Cerebellar nuclear complex (tissue), 1 donor: ENCODE measurements around the gene MTIF3.
"Not testable (repeated sequence)": the region's sequence is repeated elsewhere in the genome, so short reads cannot be mapped to it uniquely, and the experiment has no call there.

ENCODE experiments used
- DNase-seq, 2 experiments: peaks; one replicate each; lab custom pipeline; 2025; lab: John Stamatoyannopoulos, UW

The MTIF3 gene

DNA sequence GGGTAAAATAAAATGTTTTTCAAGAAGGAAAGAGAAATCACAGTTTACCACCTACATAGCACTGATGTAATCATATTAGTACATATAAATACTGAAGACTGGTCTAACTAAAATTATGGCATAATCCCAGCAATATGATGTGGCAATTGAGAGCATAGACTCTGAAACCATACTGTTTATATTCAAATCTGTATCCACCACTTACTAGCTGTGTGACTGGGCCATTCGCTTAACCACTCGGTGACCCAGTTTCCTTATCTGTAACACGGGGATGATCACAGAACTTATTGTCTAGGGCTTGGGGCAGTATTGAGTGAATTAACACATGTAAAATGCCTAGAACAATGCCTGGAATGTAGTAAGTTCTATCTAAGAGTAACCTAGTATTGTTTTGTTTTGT lies 39.0 kb downstream of the MTIF3 start:
- no peak for DNase-seq

DNA sequence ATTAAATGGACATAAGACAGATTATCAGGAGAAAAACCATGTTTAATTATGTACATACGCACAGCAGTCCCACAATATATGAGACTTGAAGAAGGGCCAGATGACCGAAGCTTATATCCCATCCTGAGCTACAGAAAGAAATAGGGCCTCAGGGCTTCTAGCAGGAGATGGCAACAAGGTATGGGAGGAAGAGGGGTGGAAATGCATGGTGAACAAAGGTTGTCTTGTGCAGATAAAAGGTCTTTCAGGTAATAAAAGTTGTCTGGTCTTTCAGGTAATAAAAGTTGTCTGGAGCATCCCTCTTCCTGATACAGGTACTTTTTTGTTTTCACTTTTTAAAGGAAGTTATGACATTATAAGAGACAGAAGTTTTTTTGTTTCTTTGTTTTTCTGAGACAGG lies 41.4 kb downstream of the MTIF3 start:
- no peak for DNase-seq

DNA sequence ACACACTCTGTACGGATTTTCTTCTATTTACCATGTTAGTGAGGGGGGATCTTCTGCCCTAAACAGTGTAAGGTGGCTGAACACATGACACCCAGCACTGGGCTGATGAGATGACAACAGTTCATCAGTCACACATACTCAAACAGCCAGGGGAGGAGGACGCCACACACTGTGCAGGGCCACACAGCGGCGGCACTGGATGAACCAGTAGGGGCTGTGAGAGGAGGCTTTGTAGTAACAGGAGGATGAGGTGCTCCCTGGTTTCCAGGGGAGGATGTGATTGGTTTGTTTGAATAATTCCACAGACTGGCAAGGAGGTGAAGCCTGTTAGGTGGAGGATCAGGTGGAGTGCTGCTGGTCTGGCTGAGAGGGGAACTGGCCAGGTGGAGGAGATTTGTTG lies 42.3 kb downstream of the MTIF3 start:
- DNase-seq, result no peak

DNA sequence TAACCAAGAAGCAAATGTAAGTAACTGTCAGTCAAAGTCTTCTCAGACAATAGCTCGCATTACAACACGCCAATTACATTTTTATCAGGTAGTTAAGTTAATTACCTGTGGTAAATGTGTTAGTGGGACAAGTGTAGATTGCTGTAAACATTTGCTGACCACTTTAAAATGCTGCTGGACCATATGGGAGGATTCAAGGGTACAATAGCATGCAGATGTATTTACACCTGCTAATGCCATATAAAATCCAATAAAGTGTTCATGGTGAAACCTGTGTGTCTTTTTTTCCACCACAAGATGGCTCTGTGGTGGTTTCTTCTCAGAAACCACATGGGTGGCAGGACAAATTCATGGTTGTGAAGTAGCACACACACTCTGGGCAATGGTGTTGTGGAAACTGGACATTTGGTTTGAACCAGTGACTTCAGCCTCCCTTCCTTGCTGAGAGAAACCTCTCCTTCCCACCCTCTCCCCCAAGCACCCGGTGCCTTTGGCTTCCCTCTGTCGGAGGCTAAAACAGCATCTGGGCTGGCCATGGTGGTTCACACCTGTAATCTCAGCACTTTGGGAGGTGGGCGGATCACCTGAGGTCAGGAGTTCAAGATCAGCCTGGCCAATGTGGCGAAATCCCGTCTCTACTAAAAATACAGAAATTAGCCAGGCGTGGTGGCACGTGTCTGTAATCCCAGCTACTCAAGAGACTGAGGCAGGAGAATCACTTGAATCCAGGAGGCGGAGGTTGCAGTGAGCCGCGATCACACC lies 44.0 kb downstream of the MTIF3 start:
- no peak for DNase-seq

DNA sequence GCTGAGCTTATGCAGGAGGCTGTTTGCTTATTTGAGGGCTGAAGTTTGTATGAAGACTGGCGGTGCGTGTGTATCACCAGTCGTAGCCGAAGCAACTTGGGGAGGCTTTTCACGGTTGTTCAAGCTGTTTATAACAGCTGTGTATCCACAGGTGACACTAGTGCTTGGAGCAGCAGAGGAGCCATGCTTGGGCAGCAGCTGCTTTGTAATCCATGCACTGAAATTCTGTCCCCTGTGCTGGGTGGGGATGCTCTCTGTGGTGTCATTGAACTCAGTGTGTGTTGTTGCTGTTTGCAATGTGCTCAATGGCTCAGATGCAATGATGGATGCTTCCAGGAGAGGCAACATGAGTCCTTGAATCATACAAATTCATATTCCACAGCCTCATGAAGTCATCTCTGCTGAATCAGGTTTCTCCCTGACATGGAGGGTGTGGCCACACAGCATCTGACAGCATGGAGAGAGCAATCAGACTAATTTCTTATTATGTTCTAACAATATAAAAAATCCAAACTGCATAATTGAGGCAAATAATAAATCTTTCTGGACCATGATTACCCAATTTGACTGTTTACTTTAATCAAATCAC lies 44.7 kb downstream of the MTIF3 start:
- DNase-seq, result no peak

DNA sequence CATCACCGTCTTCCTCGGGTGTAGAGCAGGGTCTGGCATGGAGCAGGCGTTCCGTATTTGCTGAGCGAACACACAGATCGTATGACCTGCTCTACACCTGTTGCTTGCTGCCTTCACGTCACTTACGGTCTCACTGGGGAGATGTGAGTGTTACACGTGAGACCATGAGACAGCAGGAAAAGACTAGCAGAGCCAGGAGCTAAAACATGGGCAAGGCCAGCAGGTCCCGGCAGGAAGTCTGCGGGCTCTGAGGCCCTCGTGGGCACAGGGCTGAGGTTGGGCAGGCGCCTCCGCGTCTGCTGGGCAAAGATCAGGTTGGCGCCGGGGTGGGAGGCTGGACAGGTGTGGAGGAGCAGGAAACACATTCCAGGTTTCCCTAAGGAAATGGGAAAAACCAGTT lies 45.7 kb downstream of the MTIF3 start:
- no peak for DNase-seq

DNA sequence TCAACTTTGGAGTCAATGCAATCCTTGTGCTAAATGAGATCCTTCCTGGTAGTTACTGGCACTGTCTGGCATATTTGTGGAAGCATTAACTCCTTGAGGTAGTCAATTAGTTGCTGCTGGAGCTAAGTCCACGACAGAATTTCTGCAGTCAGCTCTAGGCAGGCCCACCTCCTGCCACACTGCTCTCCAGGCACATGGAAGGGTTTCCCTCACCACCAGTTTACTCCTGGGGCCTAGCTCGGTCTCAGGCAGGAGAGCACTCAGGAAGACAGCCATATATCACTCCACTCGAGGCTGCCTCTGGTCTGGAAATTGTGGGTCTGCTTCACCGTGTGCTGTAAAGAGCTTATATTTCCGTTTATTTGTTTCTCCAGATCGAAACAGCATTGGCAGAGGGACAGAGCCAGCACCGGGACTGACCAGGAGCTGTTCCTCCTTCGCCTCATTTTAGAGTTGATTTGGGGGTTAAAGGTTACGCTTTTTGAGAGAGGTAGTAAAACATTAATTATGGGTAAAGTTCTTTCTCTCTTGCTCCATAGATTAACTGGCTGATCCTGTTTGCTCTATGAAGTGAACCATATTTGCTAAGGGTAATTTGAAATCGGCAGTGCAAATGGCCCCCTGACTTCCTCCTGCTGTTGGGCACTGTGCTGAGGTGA lies 46.5 kb downstream of the MTIF3 start:
- no peak for DNase-seq

DNA sequence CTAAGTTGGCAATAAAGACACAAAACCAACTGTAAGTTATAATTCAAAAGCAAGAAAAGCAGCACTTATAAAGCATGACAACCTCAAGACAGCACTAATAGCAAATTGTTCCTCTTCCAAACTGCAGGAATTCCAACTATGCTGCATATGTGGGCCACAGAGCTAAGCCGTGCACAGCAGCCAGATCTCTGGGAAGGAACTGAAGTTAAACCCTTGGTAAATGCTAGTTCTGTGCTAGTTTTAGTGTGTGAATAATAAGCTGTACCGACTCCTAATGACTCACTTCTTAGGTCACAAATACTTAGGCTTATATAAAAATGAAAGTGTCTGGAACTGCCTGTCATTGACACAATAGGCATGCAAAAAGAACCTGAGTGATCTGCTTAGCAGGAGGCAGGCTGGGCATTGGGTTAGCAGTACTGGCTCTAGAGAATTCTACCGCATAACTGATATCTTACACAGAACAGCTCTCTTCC lies 47.1 kb downstream of the MTIF3 start:
- DNase-seq, result no peak

DNA sequence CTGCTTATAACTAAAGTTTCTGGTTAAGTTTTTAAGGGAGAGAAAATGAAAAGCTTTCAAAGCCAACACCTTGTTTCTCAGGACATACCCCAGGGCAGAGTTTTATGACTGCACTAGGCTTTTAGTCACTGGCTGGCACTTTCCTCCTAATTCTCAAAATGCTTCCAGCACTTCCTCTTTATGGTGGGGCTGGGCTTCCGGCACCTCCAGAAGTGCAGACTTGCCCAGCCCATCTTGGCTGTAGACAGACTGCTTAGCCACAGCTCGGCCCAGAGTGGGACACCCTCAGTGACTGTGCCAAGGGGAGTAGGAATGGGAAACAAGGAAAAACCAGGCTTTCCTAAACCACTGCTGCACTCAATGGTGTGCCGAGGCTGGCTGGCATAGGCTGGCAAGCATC lies 49.2 kb downstream of the MTIF3 start:
- no peak for DNase-seq

DNA sequence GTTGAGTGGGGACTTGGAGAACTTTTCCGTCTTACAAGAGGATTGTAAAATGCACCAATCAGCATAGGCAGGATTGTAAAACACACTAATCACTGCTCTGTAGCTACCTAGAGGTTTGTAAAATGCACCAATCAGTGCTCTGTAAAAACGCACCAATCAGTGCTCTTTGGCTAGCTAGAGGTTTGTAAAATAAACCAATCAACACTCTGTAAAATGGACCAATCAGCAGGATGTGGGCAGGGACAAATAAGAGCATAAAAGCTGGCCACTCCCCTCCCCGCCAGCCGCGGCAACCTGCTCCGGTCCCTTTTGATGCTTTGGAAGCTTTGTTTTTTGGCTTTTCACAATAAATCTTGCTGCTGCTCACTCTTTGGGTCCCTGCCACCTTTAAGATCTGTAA lies 50.0 kb downstream of the MTIF3 start:
- not testable (repeated sequence) for DNase-seq

DNA sequence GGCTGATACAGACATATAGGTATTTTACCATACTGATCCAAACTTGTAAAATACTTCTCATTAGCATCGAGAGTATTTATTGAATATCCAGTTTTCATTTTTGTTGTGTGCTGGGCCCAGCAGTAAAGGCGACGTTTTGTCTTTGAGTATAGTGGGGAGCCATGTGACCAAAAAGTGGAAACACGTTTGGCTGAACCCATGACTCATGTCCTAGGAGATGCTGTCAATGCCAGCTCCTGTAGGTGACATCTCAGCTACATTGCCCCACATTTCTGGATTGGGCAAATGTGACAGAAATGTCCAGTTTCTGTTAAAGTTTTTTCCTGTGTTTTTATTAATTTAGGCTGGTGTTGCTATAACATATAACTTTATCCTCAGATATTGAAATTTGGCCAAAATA lies 52.0 kb downstream of the MTIF3 start:
- no peak for DNase-seq

DNA sequence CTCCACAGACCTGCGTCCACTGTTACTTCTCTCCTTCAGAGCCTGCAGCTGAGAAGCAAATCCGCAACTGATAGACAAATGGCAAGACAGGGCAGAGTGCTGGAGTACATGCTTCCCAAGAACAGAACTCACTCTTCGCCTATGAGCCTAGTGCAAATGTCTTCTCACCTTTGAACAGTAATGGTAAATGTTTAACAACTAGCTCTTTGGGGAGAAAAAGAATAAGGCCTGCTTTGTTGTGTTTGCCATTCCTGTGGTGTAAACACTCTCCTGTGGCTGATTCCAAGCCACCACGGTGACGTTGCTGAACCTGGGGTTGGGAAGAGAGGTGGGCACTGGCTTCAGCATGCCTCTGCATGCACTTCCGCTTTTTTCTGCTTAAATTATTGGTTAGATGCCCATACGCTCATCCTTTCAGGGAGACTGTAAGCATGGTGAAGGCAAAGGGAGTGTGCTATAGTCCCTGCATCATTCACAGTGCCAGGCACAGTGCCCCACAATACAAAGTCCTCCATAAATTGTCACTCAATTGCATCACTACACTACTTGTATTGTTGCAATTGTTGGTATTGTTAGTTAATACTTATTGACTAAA lies 54.0 kb downstream of the MTIF3 start:
- no peak for DNase-seq

DNA sequence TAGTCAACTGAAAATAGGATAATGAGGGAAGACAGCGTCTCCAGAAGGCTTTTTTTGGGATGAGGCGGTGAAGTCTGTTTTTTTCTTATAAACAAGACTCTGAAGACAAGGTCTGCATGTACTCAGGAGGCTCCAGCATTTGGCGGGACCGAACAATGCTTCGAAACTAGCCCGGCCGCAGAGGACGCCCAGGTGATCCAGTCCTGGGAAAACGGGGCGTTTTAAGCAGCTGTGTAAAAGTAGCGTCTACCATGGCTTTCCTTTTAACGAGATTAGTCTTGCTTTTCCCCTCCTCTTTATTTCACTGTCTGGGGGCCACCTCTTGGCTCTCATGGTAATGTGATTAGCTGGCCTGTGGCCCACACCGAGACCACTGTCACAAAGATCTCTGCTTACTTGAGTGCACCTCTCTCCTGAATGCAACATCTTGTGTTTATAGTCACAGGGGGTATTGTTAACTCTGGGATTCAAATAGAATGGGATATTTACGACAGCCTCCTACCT lies 55.3 kb downstream of the MTIF3 start:
- no peak for DNase-seq

DNA sequence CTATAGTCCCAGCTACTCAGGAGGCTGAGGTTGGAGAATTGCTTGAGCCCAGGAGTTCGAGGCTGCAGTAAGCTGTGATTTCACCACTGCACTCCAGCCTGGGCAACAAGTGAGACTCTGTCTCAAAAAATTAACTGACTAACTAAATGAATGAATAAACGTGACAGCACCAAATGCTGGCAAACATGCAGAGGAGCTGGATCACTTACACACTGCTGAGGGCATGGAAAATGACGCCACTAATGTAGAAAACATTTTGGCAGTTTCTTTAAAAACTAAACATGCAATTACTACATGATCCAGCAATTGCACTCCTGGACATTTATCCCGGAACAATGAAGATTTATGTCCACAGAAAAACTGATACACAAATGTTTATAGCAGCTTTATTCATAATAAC lies 57.3 kb downstream of the MTIF3 start:
- no peak for DNase-seq

DNA sequence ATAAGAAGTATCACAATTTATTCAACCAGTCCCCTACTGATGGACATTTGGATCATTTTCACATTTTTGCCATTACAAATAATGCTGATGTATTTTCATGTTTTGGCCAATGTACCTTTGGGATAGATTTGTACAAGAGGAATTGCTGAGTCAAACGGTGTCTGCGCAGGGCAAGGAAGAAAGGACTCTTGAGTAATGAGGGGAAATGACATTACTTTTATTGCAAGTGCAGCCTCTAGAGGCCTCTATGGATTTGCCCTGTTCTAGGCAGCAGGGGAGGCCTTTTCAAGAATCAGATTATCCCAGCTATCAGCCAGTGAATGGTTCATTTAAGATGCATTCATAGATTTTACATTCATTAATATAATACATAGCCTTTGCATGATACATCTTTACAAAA lies 58.9 kb downstream of the MTIF3 start:
- no peak for DNase-seq

DNA sequence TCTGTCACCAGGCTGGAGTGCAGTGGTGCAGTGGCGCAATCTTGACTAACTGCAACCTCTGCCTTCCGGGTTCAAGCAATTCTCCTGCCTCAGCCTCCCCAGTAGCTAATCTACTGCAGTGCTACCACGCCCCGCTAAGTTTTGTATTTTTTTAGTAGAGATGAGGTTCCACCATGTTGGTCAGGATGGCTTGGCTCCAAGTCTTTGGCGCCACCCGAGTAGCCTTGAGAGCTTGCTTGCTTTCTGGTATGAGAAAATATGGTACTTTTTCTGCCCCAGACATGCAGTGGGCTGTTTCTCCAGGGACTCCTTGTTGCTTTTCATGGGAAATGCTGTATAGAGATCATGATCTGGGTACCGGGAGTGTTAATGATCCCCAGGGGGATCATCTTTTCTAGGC lies 60.5 kb downstream of the MTIF3 start:
- no peak for DNase-seq

DNA sequence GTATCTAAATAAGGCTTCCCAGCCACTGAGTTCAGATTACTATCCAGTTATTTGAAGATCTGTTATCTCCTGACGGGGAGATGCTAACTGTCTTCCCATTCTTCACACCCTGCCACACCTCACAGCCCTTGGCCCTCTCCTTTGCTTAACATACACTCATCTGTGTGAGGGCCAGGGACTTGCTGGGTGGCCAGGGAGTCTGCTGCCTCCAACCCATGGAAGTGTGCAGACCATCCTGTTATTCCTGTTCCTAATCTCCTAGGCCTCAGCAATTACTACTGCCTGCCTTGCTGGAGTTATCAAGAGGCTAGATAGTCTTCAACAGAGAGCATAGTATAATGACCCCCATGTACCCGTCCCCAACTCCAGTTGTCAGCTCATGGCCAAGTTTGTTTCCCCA lies 62.1 kb downstream of the MTIF3 start:
- no peak for DNase-seq
